Right cardiac atrium (tissue), 5 donors: ENCODE data around the gene NETO2. TPM values are rescaled to one million over a fixed set of nuclear protein-coding genes. Genes with fewer than 3 reads are reported as not detected.

Experiments
- ATAC-seq, 2 donors: fragments of 200-7000 bp; cut with Tn5 transposase; one replicate each; pipeline versions ENCODE4 v1.8.0 to v1.9.1; 2020; ENCODE audit warnings: moderate library complexity in 2 of 2, mild to moderate bottlenecking in 1 of 2
- DNase-seq, 3 donors: peaks; one replicate each; pipeline ENCODE4 v3.0.0-alpha.2; 2020
- H3K27ac ChIP-seq: one replicate; pipeline ENCODE4 v1.5.1; 2013; ENCODE audit warnings: mild to moderate bottlenecking, low read length, control low read depth, moderate library complexity
- H3K27me3 ChIP-seq: one replicate; pipeline ENCODE4 v1.6.1; 2013; ENCODE audit not compliant: control insufficient read depth, insufficient read depth
- H3K4me1 ChIP-seq: one replicate; pipeline ENCODE4 v1.6.1; 2013; ENCODE audit warnings: low read length; ENCODE audit not compliant: control insufficient read depth, insufficient read depth
- H3K4me3 ChIP-seq: one replicate; pipeline ENCODE4 v1.5.1; 2013; ENCODE audit warnings: low read length, control low read depth
- H3K9me3 ChIP-seq: one replicate; pipeline ENCODE4 v1.6.1; 2013; ENCODE audit warnings: low read length; ENCODE audit not compliant: control insufficient read depth
- WGBS: extraction: QIAGEN DNeasy Blood & Tissue Kit; methylation state at CpG from one replicate; pipeline ENCODE4 v1.1.7; 2013; 5-methylcytosine and 5-hydroxymethylcytosine counted together
- intact Hi-C, 4 donors: fragments of 100-400 bp; cut with DNase I; formaldehyde crosslinking; loops; one replicate each; pipeline versions ENCODE4 v1.11.0 to v1.14.0; 2022 to 2023
- polyA plus RNA-seq: library from polyadenylated mRNA; stranded (reverse); fragments of 200-250 nt; gene quantifications from one replicate; pipeline ENCODE4 v1.2.3, GENCODE V29; 2013
- total RNA-seq, 4 donors: library from RNA; stranded (reverse); fragmentation: NEBNext Ultra II Directional; extraction: Animal tissue kit (Norgen Biotek cat#: 25700); gene quantifications; one replicate each; pipeline ENCODE4 v1.2.1, GENCODE V29; 2021
- donor health status: healthy with polysubstance abuse.
- donor health status: DM: no; HTN: yes; CAD: no.
- donor health status: DM: no; HTN: no; CAD: no.
- donor health status: DM: no; HTN: yes; CAD: no; lungs with severe emphysema.
- donor health status: DM: yes; HTN: yes; CAD: no.

NETO2 gene
- total and polyA plus RNA-seq, 5 donors: 0.41 to 1.8 (median 1.0) TPM

DNA sequence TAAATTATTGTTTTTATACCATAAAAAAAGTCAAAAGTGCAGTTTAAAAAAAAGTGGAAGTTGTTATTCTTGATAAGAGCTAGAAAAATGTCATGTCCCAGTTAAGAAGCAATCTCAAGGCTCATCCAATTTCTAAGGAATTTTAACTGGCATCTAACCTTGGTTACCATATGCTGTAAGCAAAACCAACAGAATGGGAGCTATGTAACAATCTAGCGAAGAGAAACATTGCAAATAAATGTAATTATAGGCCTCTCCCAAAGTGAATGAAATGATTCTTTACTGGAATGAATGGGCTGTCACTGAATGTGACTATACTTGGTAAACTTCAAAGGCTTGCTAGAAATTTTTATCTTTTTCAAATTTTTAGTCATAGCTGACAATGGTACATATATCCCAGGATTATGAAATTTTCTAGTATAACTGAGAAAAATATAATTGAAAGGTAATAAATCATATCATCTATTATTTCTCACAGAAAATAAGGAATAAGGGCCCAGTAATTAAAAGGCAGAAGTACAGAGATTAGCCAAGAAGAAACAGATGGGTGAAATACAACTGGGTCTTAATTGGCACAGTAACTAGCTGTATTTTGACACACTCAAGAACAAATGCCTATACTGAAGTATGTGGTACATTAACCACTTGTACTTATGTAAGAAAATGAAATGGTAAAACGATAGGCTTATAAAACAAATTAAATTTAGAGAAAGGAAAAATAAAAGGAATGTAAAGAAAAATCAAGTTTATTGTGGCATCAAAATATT lies 61.5 kb downstream of the NETO2 start:
- no peak for ATAC-seq
- no peaks in the 10 kb centered on the region for H3K27me3 ChIP-seq
- no peak overlapping the region for H3K27ac ChIP-seq
- intact Hi-C loops: no loop called here
- H3K4me1 ChIP-seq: no peaks in the 10 kb centered on the region
- H3K4me3 ChIP-seq: no peak overlapping the region
- H3K9me3 ChIP-seq: no peaks in the 10 kb centered on the region
- no peak for DNase-seq
- 94% methylated on average over 2 of the region's 2 CpGs for WGBS

- no peak overlapping the region for H3K27ac ChIP-seq
- no peak overlapping the region for H3K4me3 ChIP-seq
- no peaks in the 10 kb centered on the region for H3K4me1 ChIP-seq
- intact Hi-C loops: no loop called here
- DNase-seq: no peak
- no peak for ATAC-seq
- no peaks in the 10 kb centered on the region for H3K27me3 ChIP-seq
- no peaks in the 10 kb centered on the region for H3K9me3 ChIP-seq
- WGBS: 88% methylated on average over 1 of the region's 1 CpG
These were observed 62.6 kb downstream of the NETO2 start for GRCh38 chr16:47081115-47081514.

- DNase-seq (no peak), ATAC-seq (no peak)
- H3K9me3 ChIP-seq: no peaks in the 10 kb centered on the region
- H3K27ac ChIP-seq: no peak overlapping the region
- 67% methylated on average over 5 of the region's 5 CpGs for WGBS
- no peak overlapping the region for H3K4me3 ChIP-seq
- no peaks in the 10 kb centered on the region for H3K27me3 ChIP-seq
- H3K4me1 ChIP-seq: no peaks in the 10 kb centered on the region
- intact Hi-C loops: loop anchor here in 1 of 4 donors (10.0 kb wide), 1 partner anchor 635 kb away; no protein-coding TSS in a partner anchor
These were observed 63.9 kb downstream of the NETO2 start for GRCh38 chr16:47079860-47080259.

- Histone ChIP-seq H3K9me3 (no peaks in the 10 kb centered on the region), H3K4me1 (no peaks in the 10 kb centered on the region), H3K27ac (no peak overlapping the region), H3K27me3 (no peaks in the 10 kb centered on the region), H3K4me3 (no peak overlapping the region)
- no peak for DNase-seq
- no peak for ATAC-seq
- intact Hi-C loops: loop anchor here in 1 of 4 donors (10.0 kb wide), 1 partner anchor 641 kb away; no protein-coding TSS in a partner anchor
- WGBS: 71% methylated on average over 6 of the region's 6 CpGs
These were observed 70.3 kb downstream of the NETO2 start for GRCh38 chr16:47073223-47074155.

DNA sequence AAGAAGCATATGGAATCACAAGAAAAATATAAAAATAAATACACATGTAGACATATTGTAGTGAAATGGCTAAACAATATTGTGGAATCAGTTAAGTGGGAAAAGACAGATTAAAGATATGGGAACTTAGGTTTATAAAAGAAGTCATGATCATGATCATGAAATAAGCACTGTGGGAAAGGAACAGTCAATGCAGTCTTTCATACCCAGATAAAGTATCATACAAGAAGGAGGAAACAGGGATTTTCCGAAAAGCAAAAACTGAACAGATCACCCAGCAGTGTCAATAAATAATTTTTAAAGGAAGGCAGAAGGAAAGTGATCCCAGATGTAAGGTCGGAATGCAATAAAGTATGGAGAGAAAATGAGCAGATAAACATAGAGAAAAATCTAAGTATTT lies 71.6 kb downstream of the NETO2 start:
- WGBS: 88% methylated on average over 2 of the region's 2 CpGs
- Histone ChIP-seq H3K27me3 (no peaks in the 10 kb centered on the region), H3K27ac (no peak overlapping the region), H3K4me3 (no peak overlapping the region), H3K9me3 (no peaks in the 10 kb centered on the region), H3K4me1 (no peaks in the 10 kb centered on the region)
- no peak for ATAC-seq
- DNase-seq: no peak
- intact Hi-C loops: loop anchor here in 1 of 4 donors (10.0 kb wide), 1 partner anchor 643 kb away; no protein-coding TSS in a partner anchor

DNA sequence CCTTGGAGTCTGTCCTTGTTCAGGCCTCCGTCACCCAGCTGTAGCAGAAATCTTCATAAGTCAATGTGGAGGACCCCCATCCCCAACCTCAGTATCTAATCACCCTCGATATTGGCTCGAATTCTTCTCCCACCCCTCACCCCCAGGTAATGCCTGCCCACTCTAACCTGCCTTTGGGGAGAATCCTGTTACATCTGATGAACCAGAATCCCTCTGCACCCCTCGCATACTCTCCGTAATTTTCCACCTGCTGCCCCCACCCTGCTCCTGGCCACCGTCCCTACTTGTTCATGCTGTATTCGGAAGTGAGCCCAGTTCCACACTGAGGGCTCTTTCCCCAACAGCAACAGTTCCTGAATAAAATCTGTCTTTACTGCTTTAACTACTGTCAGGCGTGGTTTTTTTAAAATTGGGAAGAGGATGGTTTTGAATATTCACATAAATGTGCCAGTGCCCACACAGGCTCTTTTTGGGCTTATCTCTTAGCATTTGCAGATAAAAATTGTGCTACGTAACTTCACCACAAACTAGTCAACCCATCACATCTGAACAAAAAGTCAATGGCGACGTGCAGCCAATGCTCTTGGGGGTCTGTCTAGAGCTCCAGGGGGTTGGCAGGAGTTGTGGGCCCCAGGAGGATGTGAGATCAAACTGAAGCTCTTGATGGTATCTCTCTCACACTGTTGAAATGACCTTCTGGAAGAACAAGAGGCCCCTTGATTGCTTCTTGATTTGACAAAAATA lies 73.7 kb downstream of the NETO2 start:
- DNase-seq (no peak), ATAC-seq (no peak)
- WGBS: 82% methylated on average over 11 of the region's 11 CpGs
- H3K4me1 ChIP-seq: no peaks in the 10 kb centered on the region
- intact Hi-C loops: loop anchor here in 1 of 4 donors (10.0 kb wide), 1 partner anchor 645 kb away; no protein-coding TSS in a partner anchor
- no peak overlapping the region for H3K4me3 ChIP-seq
- no peaks in the 10 kb centered on the region for H3K9me3 ChIP-seq
- no peak overlapping the region for H3K27ac ChIP-seq
- no peaks in the 10 kb centered on the region for H3K27me3 ChIP-seq

- Histone ChIP-seq H3K4me3 (no peak overlapping the region), H3K4me1 (no peaks in the 10 kb centered on the region), H3K9me3 (no peaks in the 10 kb centered on the region), H3K27me3 (no peaks in the 10 kb centered on the region), H3K27ac (no peak overlapping the region)
- no peak for ATAC-seq
- WGBS: 74% methylated on average over 1 of the region's 1 CpG
- no peak for DNase-seq
- intact Hi-C loops: no loop called here
These were observed 74.4 kb downstream of the NETO2 start for GRCh38 chr16:47069313-47069712.

GRCh38 chr16:47067203-47067602 lies 76.5 kb downstream of the NETO2 start:
- Histone ChIP-seq H3K27me3 (no peaks in the 10 kb centered on the region), H3K27ac (no peak overlapping the region), H3K4me3 (no peak overlapping the region), H3K9me3 (no peaks in the 10 kb centered on the region), H3K4me1 (no peaks in the 10 kb centered on the region)
- intact Hi-C loops: no loop called here
- DNase-seq (no peak), ATAC-seq (no peak)
- 91% methylated on average over 5 of the region's 5 CpGs for WGBS

- ATAC-seq (no peak), DNase-seq (no peak)
- intact Hi-C loops: no loop called here
- Histone ChIP-seq H3K27me3 (no peaks in the 10 kb centered on the region), H3K4me1 (no peaks in the 10 kb centered on the region), H3K27ac (no peak overlapping the region), H3K9me3 (no peaks in the 10 kb centered on the region), H3K4me3 (no peak overlapping the region)
- 45% methylated on average over 13 of the region's 13 CpGs for WGBS
These were observed 77.7 kb downstream of the NETO2 start for GRCh38 chr16:47065766-47066688.

- no peaks in the 10 kb centered on the region for H3K9me3 ChIP-seq
- no peak overlapping the region for H3K4me3 ChIP-seq
- no peak for ATAC-seq
- intact Hi-C loops: no loop called here
- H3K4me1 ChIP-seq: no peaks in the 10 kb centered on the region
- H3K27me3 ChIP-seq: no peaks in the 10 kb centered on the region
- WGBS: 95% methylated on average over 4 of the region's 4 CpGs
- no peak overlapping the region for H3K27ac ChIP-seq
- DNase-seq: no peak
These were observed 79.0 kb downstream of the NETO2 start for GRCh38 chr16:47064775-47065174.
